SK-N-SH (cell line): Measurements from ENCODE around the gene HYCC1.

ENCODE experiments used
- EP300 ChIP-seq, 2 experiments: IDR thresholded peaks; 2 replicates each; pipeline versions ENCODE4 v1.4.0 to v1.6.1; 2012; ENCODE audit warnings: borderline replicate concordance in 1 of 2, low read depth in 1 of 2, low read length in 1 of 2
- IRF3 ChIP-seq: fragments of 150-350 bp; IDR thresholded peaks from 2 replicates; pipeline ENCODE4 v1.6.1; 2016; ENCODE audit warnings: mild to moderate bottlenecking, low read depth, low read length
- REST ChIP-seq: IDR thresholded peaks from 2 replicates; pipeline ENCODE4 v1.6.1; 2012; ENCODE audit warnings: mild to moderate bottlenecking, low read depth, low read length, moderate library complexity
- RFX5 ChIP-seq: IDR thresholded peaks from 2 replicates; pipeline ENCODE4 v1.6.1; 2012; ENCODE audit warnings: mild to moderate bottlenecking, improper control_type of control experiment, low read length
- SMC3 ChIP-seq: IDR thresholded peaks from 2 replicates; pipeline ENCODE4 v1.6.1; 2012; ENCODE audit warnings: low read depth, low read length, improper control_type of control experiment

GRCh38 chr7:22992874-22993840, 20.8 kb downstream of the HYCC1 start:
- TF ChIP-seq REST, result no peak
- TF ChIP-seq EP300 (IDR thresholded peaks at IDR 0.05; ENCODE audit: borderline replicate concordance in 1 of 2, low read depth in 1 of 2, low read length in 1 of 2), result no peak
- TF ChIP-seq RFX5, result no peak
- TF ChIP-seq IRF3, result no peak
- no peak for TF ChIP-seq SMC3
